Fibroblast of lung (primary cell): ENCODE results near the gene ARMC8.

Experiments
- EZH2 ChIP-seq: IDR thresholded peaks from 2 replicates; pipeline ENCODE4 v1.5.1; 2012; ENCODE audit warnings: low read length, control low read depth, mild to moderate bottlenecking; ENCODE audit errors: missing control alignments
- TF ChIP-seq, protein P1 (sequence below), 2 donors: IDR thresholded peaks in 1 of 2; conservative IDR thresholded peaks in 1 of 2; 1 replicate in 1 of 2; 2 replicates in 1 of 2; pipeline ENCODE4 v1.5.1; 2011 to 2012; ENCODE audit warnings: low read length in 2 of 2, control low read depth in 1 of 2, inconsistent platforms in 1 of 2, low read depth in 1 of 2, mild to moderate bottlenecking in 1 of 2

DNA sequence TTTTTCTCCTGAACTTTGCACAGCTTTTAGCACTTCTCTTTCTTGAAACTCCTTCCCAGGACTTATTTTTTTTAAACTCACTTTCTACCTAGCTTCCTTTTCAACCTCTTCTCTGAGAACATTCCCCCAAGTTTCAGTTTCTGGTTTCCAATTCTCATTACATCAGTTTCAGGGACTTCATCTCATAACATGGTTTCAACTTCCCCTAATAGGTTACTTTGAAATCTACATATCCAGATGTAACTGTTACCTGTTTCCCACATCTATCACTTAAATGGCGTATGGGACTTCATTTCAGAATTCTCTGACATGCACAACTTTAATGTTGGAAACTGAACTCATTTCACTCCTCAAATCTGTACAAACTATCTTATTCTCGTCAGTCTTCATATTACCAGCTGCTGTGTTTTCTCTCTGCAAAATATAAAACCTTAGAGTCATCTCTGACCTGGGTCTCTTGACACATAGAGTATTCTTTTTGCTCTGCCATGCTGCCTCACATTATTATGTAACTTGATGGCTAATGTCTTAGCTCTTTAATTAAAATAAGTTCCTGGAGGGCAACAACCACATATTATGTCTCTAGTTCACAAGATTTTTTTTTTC, 84.2 kb downstream of the ARMC8 start:
- TF ChIP-seq, protein P1, sequence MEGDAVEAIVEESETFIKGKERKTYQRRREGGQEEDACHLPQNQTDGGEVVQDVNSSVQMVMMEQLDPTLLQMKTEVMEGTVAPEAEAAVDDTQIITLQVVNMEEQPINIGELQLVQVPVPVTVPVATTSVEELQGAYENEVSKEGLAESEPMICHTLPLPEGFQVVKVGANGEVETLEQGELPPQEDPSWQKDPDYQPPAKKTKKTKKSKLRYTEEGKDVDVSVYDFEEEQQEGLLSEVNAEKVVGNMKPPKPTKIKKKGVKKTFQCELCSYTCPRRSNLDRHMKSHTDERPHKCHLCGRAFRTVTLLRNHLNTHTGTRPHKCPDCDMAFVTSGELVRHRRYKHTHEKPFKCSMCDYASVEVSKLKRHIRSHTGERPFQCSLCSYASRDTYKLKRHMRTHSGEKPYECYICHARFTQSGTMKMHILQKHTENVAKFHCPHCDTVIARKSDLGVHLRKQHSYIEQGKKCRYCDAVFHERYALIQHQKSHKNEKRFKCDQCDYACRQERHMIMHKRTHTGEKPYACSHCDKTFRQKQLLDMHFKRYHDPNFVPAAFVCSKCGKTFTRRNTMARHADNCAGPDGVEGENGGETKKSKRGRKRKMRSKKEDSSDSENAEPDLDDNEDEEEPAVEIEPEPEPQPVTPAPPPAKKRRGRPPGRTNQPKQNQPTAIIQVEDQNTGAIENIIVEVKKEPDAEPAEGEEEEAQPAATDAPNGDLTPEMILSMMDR (conservative IDR thresholded peaks at IDR 0.05 in 1 of 2, IDR thresholded peaks at IDR 0.05 in 1 of 2; ENCODE audit: low read depth in 1 of 2, low read length in 2 of 2): no peak
- TF ChIP-seq EZH2: no peak
